Erythroblast (primary cell): Measurements from ENCODE around the gene SMTNL2.

ENCODE experiments used
- DNase-seq, 2 experiments: peaks; one replicate each; lab custom pipeline; 2025; lab: John Stamatoyannopoulos, UW
- GATA1 ChIP-seq: IDR thresholded peaks from 2 replicates; pipeline ENCODE4 v1.6.1; 2011; ENCODE audit warnings: low read depth, mild to moderate bottlenecking, control low read depth, low read length, moderate library complexity
- POLR2A ChIP-seq: IDR thresholded peaks from 2 replicates; pipeline ENCODE4 v1.6.1; 2011; ENCODE audit warnings: mild to moderate bottlenecking, low read length

The SMTNL2 gene

DNA sequence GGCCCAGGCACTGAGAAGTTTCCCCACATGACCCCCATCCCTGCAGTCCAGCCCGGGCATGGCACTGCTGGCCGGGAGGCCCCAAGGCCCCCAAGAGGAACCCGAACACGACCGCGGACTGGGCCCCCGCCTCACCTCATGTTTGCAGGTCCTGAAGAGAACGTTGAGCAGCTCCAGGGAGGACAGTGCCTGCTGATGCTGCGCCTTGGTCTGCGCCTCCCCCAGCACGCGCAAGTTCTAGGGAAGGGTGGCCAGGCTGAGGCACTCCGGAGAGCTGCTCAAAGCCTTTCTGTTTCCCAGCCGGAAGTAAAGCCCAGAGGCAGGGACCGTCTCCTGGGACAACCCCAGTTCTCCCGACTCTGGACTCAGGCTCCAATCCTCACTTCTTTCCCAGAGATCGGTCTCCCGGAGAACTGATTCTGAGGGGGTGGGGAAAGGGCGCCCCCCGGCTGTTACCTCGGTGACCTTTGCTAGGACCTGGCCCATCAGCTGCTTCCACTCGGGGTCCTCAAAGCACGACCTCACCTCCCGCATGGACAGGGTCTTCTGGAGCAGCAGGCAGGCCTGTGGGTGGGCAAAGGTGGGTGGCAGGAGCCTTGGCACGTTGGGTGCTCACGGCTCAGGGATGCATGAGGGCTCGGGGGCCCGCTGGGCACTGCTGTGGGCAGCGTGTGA lies 42.9 kb upstream of the SMTNL2 start:
- no peak for TF ChIP-seq GATA1
- TF ChIP-seq POLR2A, result no peak
- DNase-seq, result no peak

DNA sequence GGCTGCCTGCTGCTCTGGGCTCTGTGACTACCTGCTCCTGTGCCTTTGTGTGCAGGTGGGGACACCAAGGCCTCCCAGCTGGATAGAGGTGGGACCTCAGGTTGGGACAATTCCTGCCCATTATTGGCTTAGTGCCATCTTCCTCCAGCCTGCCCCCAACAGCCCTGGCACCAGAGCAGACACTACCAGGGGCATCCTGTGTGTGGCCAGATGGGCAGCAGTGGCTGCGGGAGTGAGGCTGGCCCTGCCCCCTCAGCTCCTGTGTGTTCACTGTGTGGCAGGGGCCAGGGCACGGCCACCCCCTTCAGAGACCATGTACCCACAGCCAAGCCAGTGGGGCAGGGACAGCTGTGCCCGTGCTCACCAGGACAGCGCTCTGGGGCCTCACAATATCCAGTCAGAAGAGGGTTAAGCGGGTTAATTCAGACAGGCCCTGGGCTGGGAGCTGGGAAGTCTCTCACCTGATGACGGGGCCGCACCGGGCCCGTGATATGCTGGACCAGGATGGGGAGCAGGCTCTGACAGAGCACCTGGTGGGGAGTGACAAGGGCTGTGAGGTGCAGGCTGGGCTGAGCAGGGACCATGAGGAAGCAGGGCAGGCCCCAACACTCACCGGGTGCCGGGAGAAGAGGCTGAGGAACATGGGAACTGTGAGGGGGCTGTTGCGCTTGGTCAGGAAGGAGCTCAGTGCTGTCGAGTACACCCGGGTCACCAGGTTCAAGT lies 42.2 kb upstream of the SMTNL2 start:
- no peak for DNase-seq
- TF ChIP-seq POLR2A, result no peak
- TF ChIP-seq GATA1, result no peak

DNA sequence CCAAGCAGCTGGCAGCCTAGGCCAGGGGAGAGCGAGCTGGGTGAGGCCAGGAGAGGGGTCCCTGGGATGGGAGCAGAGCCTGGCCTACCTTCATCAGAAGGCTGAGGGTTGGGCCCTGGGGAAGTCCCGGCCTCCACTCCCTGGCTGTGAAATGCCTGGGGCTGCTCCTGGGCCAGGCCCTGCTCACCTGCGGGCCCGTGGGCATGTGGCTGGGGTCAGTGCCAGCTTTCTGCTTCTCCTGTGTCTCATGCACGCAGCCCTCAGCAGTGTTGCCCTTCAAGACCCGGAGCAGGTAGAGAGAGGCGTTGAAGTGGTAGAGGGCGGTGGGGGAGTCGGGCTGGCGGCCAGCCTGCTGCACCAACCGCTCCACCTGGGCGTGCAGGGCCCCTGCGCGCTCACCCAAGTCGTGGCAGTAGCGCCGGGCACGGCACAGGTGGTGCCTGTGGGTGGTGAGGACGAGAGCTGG lies 41.6 kb upstream of the SMTNL2 start:
- no peak for TF ChIP-seq POLR2A
- TF ChIP-seq GATA1, result no peak
- DNase-seq, result no peak

DNA sequence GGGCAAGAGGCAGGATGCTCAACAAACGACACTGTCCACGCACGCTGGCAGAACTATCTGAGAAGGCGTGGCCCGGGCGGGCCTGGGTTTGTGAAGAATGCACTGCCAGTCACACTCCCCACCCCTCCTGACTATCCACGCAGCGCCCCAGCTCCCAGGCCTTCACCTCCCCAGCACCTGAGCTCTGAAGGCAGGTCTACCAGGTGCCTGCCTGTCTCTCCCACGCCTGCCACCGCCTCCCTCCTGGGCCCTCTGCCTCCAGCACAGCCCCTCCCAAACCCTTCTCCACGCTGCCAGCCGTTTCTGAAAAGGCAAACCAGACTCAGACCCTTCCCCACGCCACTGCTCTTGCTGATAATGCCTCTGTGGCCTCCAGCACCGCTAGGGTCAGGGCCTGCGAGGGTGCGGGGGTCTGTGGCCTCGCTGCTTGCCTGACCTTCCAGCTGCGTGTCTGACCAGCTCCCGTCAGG lies 40.7 kb upstream of the SMTNL2 start:
- no peak for DNase-seq
- no peak for TF ChIP-seq POLR2A
- no peak for TF ChIP-seq GATA1

DNA sequence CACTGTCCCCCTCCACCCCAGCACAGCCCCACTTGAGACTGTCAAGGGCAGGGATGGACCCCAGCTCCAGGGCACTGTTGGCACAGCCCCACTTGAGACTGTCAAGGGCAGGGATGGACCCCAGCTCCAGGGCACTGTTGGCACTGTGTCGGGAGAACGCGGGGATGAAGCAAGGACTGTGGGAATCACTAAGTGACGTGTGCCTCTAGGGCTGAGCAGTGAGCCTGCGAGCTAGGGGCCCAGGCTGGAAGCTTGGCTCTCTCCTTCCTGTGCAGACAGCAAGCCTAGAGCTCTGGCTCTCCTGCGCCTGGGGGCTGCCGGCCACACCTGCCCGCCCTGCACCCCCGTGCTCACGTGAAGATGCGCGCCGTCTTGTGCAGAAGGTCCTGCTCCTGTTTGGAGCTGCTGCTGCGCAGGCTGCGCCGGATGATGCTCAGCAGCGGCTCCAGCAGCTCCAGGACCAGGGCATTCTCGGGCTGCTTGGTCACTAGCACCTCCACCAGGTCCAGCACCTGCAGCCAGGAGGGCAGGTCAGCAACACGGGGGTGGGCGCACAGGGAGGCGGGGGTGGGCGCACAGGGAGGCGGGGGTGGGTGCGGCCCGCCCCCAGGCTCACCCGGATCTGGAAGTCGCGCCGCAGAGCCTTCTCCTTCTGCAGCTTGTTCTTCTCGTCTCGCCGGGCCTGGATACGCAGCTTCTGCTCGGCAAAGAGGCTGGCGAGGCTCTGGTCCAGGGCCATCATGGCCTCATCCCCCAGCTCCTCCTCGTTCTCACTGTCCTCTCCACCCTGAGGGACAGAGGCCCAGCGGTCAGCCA lies 40.0 kb upstream of the SMTNL2 start:
- no peak for DNase-seq
- TF ChIP-seq POLR2A (no peak), GATA1 (no peak)

DNA sequence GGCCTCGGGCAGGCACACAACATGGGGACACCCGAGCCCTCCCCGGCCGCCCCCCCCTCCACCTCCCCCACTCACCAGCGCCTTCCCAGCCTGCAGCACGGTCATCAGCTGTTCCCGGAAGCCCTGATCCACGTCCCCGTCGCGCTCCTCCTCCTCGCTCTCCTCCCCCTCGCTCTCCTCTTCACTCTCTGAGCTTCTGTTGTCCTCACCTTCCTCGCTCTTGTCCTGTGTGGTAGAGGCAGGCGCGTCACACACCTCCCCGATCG lies 39.4 kb upstream of the SMTNL2 start:
- no peak for DNase-seq
- no peak for TF ChIP-seq POLR2A
- no peak for TF ChIP-seq GATA1

DNA sequence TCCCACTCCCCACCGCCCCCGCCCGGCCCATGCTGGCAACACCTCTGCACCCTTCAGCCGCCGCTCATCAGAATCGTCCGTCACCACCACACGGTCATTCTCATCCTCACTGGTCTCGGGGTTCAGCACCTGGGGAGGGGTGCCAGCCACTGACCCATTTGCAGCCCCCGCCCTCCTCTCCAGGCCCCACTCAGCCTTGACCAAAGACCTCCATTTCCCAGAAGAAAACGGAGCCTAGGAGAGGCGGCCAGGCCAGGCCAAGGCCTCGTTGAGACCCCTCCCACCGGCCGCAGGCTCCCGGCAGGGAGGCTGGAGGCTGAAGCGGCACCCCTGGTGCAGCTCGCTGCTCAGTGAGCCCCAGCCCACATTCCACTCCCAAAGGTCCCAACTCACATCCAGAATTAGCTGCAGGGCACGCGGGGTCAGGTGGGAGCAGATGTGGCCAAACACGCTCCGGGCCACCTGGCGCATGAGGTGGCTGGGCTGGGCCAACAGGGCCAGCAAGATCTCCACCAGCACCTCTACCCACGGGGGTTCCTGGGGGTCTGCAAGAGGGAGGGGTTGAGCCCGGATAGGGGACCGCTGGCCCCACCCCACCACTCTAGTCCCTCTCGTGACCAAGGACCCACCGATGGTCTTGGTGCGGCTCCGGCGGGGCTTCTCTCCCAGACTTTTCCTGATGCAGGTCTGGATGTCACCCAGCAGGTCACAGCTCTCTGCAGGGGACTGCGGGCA lies 38.9 kb upstream of the SMTNL2 start:
- TF ChIP-seq GATA1 (no peak), POLR2A (no peak)
- DNase-seq, result no peak

DNA sequence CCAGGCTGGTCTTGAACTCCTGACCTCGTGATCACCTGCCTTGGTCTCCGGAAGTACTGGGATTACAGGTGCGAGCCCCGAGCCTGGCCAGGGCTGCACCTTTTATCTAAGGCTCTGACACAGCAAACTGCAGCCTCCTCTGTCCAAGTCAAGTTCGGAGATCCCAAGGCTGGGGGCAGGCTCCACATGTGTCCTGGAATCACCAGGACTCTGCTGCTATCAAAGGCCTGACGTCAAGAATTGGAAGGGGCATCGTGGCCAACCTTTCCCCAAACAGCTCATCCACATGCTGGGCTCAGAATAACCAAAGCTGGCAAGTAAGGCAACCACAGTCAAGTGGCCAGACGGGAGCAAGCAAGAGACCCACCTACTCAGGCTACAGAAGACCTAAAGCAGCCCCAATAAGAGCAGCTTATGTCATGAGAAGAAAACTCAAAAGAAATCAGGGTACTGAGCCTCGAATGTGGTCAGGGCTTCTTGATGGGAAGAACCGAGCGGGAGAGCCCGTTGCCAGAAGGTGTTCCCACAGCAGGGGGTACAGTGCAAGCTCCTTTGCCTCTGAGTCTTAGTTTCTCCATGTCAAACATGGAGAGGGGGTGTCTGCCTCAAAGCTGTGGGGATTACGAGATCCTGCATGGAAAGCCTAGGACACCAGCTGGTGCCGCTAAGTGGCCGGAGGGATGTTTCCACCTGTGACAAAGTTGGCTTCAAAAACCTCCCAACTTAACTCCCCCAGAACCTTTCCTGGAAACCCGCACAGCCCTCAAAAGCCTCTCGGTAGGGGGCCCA lies 37.0 kb upstream of the SMTNL2 start:
- TF ChIP-seq GATA1 (no peak), POLR2A (no peak)
- DNase-seq, result no peak

DNA sequence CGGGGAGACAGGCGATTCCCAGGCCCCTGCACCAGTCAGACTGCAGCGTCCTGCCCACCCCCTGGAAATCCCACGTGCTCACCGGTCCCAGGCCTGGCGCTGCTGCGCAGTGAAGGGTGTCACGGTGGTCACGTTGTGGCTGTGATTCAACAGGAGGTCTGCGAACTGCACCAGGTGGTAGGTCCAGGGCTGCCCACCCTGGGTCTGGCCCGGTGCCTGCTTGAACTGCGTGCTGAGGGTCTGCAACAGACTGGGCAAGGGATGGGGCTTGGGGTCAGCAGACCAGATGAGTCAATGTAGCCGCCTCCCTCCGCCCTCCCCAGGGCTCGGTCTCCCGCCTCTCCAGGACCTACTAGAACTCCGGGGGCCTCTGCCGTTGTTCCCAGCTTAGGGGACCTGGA lies 36.3 kb upstream of the SMTNL2 start:
- no peak for DNase-seq
- no peak for TF ChIP-seq GATA1
- TF ChIP-seq POLR2A, result no peak

DNA sequence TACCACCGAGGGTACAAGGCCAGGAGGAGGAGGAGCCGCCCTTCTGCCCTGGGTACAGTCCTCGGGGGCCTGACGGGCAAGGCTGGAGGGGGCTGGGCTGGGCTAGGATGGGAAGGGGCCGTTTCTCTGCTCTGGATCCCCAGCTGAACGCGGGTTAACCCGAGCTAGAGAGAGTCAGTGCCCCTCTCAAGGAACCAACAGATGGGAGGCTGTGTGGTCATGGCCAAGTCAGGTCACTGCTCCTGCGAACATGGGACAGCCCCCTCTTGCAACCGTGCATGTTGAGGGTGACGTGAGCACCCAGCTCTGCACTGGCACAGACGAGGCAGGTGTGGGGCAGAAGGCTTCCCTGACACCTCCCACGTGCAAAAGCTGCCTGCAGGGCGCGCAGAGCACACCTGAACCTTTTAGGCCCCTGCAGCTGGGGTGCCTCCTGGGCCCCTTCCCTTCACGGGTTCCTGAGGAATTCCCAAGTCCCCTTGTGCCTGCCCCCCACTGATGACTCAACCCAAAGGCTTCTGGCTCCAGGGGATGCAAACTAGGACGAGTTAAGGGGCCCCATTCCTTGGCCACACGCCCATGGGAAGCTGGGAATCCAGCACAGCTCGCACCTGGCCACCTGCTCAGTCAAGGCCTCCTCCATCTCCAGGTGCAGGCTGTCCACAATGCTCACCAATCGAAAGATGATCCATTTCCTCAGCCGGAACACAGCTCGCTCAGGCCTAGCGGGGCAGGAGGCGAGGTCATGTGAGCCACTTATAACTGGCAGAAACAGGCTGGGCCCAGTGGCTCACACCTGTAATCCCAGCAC lies 35.4 kb upstream of the SMTNL2 start:
- TF ChIP-seq POLR2A, result no peak
- TF ChIP-seq GATA1, result no peak
- DNase-seq, result no peak

DNA sequence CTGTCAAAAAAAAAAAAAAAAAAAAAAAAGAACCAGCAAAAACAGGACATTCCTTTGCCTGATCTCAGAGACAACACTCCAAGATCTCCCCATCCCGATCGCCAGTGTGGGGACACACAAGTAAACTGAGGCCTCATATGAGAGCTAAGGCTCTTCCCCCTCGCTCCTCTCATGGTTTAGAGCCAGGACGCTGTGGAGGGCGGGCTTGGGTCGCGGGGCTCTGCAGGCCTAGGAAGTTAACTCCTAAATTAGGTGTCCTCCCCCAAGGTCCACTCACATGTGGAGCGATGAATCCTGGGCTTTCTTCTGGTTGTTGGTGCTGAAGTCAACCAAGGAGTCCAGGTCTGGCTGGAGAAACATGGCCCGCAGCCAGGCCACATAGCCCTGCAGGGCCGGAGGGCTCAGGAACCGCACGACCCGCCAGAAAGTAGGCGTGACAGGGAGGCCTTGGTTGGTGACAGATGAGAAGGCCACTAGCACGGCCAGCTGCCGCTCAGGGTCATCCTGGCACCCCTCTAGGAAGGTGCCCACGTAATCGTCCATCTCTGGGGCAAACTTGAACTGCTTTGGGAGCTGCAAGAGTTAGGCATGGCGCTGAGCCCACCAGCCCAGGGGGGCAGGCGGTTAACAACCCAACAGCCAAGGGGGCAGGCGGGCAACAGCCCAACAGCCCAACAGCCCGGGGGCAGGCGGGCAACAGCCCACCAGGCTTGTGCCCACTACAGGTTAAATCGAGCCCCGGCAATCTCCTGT lies 34.4 kb upstream of the SMTNL2 start:
- TF ChIP-seq GATA1 (no peak), POLR2A (no peak)
- no peak for DNase-seq

DNA sequence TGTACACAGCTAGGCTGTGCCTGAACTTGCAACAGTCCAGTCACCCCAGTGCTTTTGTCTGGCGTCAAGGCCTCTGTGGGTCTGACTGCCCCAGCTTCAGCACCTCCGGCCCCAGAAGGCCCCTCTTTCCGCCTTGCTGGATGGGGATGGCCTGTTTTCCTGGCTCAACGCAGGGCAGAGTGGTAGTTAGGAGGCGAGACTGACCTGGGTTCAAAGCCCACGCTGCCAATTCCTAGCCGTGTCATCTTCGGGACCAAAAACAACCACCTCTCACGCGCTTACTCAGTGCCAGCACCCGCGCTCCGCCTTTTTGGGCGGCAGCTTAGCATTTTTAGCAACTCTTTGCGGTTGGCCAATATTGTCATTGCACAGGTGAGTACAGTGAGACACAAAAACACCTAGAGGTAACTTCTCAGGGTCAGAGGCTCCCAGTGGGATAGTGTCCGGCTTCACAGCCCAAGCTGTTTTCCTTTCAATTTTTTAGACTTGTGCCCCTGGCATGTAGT lies 33.7 kb upstream of the SMTNL2 start:
- TF ChIP-seq GATA1 (no peak), POLR2A (no peak)
- no peak for DNase-seq
